Activated naive CD4-positive, alpha-beta T cell treated with anti-CD3 and anti-CD28 coated beads, Interleukin-2, amount 50 U/mL, for 24 hours (primary cell): Measurements from ENCODE around the gene PALD1.
A peak's percentile ranks its signal among the peaks of the same experiment; 100 is the strongest.
"Not testable (repeated sequence)": the region's sequence is repeated elsewhere in the genome, so short reads cannot be mapped to it uniquely, and the experiment has no call there.

Source experiments
- H3K27ac Mint-ChIP-seq: one replicate; pipeline ENCODE4 v1.8.0; 2021; ENCODE audit warnings: mild to moderate bottlenecking, mixed read lengths
- H3K27me3 Mint-ChIP-seq: one replicate; pipeline ENCODE4 v1.8.0; 2021; ENCODE audit warnings: mixed read lengths
- H3K36me3 Mint-ChIP-seq: one replicate; pipeline ENCODE4 v1.8.0; 2021; ENCODE audit warnings: mixed read lengths
- H3K4me1 Mint-ChIP-seq: one replicate; pipeline ENCODE4 v1.8.0; 2021; ENCODE audit warnings: mixed read lengths
- H3K4me3 Mint-ChIP-seq: one replicate; pipeline ENCODE4 v1.8.0; 2021; ENCODE audit warnings: mild to moderate bottlenecking, mixed read lengths
- H3K9me3 Mint-ChIP-seq: one replicate; pipeline ENCODE4 v1.8.0; 2021; ENCODE audit warnings: mixed read lengths

PALD1 gene

DNA sequence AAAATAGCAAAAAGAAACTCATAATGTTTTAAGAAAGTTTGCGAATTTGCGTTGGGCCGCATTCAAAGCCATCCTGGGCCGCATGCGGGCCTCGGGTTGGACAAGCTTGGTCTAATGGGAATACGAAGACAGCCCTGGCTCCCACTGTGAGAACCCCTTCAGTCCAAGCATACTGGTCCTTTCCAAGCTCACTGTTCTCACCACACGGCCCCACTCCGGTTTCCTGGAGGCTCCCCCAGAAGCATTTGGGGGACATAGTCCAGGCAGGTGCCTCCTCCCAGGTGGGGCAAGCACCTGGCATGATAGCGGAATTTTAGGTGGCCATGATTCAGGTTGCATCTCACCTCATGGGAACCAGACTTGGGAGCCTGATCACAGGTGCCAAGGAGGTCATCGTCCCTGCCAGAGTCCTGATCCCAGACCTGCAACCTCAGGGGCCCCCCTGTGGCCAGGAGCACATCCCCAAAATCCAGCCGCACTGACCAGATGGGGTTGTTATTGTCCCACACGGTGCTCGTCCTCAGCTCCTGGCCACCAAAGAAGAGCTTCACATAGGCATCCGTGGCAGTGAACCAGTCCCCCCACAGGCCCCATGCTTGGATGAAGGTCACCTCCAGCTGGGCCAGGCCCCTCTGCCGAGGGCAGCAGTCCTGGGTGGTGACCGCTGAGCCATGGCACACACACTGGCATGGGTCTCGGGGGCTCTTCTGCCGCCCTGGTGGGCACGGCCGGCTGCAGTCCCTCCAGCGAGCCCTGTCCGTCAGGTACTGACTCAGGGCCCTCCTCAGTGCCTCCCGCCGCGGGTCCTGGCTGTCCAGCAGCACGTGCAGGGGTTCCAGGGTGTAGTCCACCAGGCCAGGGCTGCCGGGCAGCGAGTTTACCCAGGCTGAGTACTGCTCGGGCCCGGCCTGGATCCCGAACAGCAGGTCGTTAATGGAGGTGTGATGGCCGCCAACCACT, 119.6 kb downstream of the PALD1 start:
- no peak overlapping the region for H3K27ac Mint-ChIP-seq
- H3K27me3 Mint-ChIP-seq: no peaks in the 10 kb centered on the region
- peaks cover 45% of the 10 kb centered on the region for H3K4me1 Mint-ChIP-seq
- peaks cover 15% of the 10 kb centered on the region for H3K36me3 Mint-ChIP-seq
- no peaks in the 10 kb centered on the region for H3K9me3 Mint-ChIP-seq
- H3K4me3 Mint-ChIP-seq: peak overlapping the region; percentile 57

DNA sequence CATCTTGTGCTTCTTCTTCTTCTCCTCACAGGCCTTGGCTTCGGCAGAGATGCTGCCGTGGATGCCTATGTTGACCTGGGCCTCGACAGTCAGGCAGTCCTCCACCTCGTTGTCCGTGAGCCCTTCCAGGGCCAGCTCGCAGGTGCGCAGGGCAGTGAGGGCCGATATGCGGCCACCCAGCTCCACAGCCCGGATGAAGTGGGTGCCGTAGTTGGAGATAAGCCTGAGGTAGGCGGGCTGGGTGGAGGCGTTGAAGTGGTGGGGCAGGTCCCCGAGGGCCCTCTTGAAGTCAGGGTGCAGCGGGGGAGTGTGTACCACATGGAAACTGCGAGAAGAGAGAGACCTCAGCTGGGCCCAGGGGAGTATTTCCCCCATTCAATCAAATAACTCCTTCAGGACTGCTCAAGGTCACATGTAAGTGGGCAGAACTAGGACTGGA, 120.3 kb downstream of the PALD1 start:
- Mint-ChIP-seq H3K9me3 (no peaks in the 10 kb centered on the region), H3K4me3 (peak overlapping the region; percentile 55), H3K27ac (no peak overlapping the region), H3K36me3 (peaks cover 15% of the 10 kb centered on the region), H3K4me1 (peaks cover 53% of the 10 kb centered on the region), H3K27me3 (no peaks in the 10 kb centered on the region)

DNA sequence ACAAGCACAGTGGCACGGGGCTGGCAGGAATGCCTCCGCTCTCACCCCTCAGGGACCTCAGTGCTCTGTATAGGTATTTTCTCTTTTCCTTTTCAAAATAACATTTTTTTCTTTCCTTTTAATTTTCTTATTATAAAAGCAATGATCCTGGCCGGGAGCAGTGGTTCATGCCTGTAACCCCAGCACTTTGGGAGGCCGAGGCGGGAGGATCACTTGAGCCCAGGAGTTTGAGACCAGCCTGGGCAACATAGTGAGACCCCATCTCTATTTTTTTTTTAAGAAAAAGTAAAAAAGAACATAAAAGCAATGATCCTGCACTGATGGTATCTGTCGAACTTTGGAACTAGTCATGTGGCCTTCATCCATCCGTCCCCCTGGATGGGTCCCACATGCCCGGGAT, 120.8 kb downstream of the PALD1 start:
- Mint-ChIP-seq H3K9me3 (no peaks in the 10 kb centered on the region), H3K4me3 (peak overlapping the region; percentile 68), H3K27me3 (no peaks in the 10 kb centered on the region), H3K27ac (no peak overlapping the region), H3K36me3 (peaks cover 15% of the 10 kb centered on the region), H3K4me1 (peaks cover 55% of the 10 kb centered on the region)

DNA sequence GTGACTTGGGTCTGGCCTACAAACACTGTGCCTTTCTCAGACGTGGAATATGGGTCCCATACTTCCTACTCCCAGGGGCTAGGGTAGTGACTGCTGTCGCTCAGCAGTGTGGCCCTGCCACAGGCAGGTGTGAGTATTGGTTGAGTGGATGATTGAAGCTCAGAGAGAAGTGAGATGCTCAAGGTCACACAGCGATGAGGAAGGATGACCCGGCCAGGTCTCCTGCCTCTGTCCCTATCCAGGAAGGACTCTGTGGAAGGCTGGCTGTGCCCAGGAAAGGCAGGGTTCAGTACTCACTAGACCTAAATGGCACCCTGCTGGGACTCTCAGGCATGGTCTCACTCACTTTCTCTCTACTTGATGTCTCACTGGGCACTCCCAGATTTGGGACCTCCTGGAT, 121.2 kb downstream of the PALD1 start:
- Mint-ChIP-seq H3K4me3 (peak overlapping the region; percentile 68), H3K9me3 (no peaks in the 10 kb centered on the region), H3K27me3 (no peaks in the 10 kb centered on the region), H3K36me3 (peaks cover 15% of the 10 kb centered on the region), H3K27ac (no peak overlapping the region), H3K4me1 (peaks cover 54% of the 10 kb centered on the region)

DNA sequence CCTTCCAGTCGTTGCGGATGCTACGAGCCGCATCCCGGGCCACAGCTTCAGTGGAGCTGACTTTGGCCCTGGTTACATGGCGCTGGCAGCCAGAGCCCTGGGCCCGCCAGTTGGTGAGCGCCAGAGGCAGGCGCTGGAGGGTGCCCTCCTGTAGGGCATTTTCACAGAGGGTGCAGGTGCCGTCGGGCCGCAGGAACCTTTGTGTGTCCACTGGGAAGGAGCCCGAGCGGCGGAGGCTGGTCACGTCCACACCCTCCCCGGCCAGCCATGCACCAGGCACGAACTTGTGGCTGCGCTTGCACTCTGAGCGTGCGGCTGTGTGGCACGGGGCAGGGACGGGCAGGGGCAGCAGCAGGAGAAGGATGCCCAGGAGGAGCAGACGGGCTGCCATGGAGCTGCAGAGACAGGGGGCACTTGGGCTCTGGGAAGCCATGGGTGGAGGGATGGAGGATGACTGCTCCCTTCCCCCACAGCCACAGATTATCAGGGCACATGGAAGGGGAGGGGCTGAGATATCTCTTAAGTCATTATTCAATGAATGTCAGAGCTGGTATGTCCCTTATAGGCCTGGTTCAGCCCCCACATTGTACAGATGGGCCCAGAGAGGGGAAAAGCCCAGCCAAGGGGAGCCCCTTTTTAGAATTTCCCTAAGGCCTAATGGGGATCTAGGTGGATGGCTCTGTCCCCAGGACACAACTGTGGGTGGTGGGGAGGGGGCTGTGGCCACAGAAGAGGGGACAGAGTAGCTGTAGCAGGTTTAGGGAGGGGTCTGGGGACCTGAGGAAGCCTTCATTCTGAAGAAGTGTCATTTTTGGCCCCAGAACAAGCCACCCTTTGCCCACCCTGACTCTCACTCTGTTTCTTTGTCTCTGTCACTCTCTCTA, 122.2 kb downstream of the PALD1 start:
- peak overlapping the region; percentile 63 for H3K4me3 Mint-ChIP-seq
- H3K27me3 Mint-ChIP-seq: no peaks in the 10 kb centered on the region
- H3K36me3 Mint-ChIP-seq: peaks cover 14% of the 10 kb centered on the region
- H3K27ac Mint-ChIP-seq: no peak overlapping the region
- H3K9me3 Mint-ChIP-seq: no peaks in the 10 kb centered on the region
- peaks cover 48% of the 10 kb centered on the region for H3K4me1 Mint-ChIP-seq

DNA sequence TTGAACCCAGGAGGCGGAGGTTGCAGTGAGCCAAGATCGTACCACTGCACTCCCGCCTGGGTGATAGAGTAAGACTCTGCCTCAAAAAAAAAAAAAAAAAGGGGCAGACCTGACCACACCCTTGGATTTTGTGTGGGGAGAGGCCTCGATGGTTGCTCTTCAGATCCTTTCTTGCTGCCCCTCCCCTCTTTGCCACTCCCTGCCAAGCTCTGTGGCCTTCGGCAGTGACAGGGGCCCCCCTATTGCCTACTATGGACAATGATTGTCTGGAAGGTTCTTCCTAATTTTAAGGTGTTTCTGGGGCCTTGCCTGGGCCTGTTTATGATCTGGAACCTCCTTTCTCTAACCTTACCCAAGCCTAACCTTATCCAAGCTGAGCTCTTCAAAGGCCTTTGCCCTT, 123.2 kb downstream of the PALD1 start:
- peak overlapping the region; percentile 88 for H3K4me3 Mint-ChIP-seq
- H3K27ac Mint-ChIP-seq: peak overlapping the region; percentile 65
- H3K9me3 Mint-ChIP-seq: no peaks in the 10 kb centered on the region
- peaks cover 47% of the 10 kb centered on the region for H3K4me1 Mint-ChIP-seq
- H3K36me3 Mint-ChIP-seq: peaks cover 14% of the 10 kb centered on the region
- no peaks in the 10 kb centered on the region for H3K27me3 Mint-ChIP-seq

DNA sequence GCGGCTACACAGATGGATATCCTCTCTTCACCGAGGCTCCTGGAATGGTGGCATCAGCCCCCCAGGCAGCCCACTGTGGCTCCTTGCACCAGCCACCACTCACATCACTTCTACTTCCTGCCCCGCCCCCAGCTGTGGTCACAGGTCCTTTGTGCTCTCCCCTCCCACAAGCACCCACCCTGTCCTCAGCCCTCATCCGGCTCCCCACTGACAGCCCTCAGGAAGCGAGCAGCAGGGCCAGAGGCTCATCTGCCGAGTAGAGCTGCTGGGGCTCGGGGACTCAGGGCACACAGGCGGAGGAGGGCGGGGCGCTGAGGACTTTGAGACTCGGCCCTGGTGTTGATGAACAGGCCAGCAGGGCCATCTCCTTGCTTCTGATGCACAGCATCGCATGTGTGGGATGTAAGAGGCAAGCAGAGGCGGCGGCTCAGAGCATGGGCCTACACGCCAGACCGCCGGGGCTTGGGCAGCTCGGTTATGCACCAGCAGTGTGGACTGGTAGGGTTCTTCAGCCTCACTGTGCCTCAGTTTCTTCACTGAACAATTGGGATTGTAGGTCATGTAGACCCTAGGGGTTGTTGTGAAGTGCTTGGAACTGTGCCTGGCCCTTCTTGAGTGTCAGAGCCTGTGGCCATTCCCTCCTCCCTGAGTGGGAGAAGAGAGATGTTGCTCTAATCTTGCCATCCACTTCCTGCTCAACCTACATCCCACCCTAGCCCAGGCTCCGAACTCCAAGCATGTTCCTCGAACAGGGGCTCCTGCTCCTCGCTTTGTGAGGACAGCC, 124.3 kb downstream of the PALD1 start, which contains the start of gene PRF1:
Gene PRF1 (minus strand): TSS at position 77 of the 784 bp plus-strand sequence. CDS start 1,839 bp downstream, outside the sequence.
- peak within 1 kb of the TSS; percentile 88 for H3K4me3 Mint-ChIP-seq
- H3K27ac Mint-ChIP-seq: peak within 1 kb of the TSS; percentile 93
- H3K36me3 Mint-ChIP-seq: peaks cover 6% of the 10 kb centered on the region
- no peaks in the 10 kb centered on the region for H3K27me3 Mint-ChIP-seq
- H3K4me1 Mint-ChIP-seq: peaks cover 53% of the 10 kb centered on the region
- H3K9me3 Mint-ChIP-seq: peaks cover 6% of the 10 kb centered on the region

DNA sequence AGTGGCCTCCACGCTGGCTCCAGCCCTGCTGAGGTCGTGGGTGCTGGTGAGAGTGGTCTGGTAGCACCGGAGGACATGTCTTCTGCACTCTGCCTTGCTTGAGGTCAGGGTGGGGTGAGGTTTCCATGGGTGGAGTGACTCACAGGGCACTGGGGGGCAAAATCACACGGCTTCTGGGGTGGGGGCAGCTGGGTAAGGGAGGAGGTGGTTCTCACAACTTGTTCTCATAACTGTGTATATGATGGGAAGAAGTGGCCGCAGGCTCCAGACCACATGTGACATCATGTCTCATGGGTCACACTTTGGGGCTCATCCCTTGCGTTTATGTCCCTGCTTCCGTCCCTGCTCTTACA, 124.9 kb downstream of the PALD1 start:
- H3K27me3 Mint-ChIP-seq: no peaks in the 10 kb centered on the region
- peak overlapping the region; percentile 88 for H3K4me3 Mint-ChIP-seq
- peaks cover 6% of the 10 kb centered on the region for H3K9me3 Mint-ChIP-seq
- peaks cover 5% of the 10 kb centered on the region for H3K36me3 Mint-ChIP-seq
- peaks cover 53% of the 10 kb centered on the region for H3K4me1 Mint-ChIP-seq
- H3K27ac Mint-ChIP-seq: peak overlapping the region; percentile 52

DNA sequence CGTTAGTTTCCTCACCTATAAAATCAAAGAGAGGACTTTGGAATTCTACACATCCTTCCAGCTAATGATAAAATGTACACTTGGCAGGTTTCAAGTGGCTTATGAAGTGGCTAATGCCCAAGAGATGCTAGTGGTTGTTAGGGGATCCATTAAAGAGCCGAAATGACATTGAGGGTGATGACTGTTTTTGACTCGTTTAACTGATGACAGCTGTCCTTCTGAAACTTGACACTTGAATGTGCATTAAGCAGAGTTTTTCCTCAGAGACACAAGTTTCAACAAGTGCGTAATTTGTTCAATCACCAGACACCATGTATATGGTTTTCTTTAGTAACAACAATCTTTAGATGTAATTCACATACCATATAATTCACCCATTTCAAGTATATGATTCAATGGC, 125.5 kb downstream of the PALD1 start:
- Mint-ChIP-seq H3K9me3 (peaks cover 6% of the 10 kb centered on the region), H3K4me1 (peaks cover 53% of the 10 kb centered on the region), H3K36me3 (peaks cover 2% of the 10 kb centered on the region), H3K4me3 (peak overlapping the region; percentile 88), H3K27me3 (no peaks in the 10 kb centered on the region), H3K27ac (no peak overlapping the region)

DNA sequence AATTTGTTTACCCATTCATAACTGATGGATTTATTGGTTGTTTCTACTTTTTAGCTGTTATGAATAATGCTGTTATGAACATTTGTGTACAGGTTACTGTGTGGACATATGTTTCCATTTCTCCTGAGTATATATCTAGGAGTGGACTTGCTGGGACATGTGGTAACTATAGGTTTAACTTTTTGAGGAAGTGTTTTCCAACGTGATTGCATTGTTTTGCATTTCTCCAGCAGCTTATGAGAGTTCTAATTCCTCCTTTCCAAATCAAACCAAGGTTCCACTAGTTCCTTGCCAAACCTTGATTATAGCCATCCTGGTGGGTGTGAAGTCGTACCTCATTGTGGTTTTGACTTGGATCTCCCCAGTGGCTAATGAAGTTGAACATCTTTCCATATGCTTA, 126.6 kb downstream of the PALD1 start:
- no peak overlapping the region for H3K4me3 Mint-ChIP-seq
- H3K36me3 Mint-ChIP-seq: peaks cover 2% of the 10 kb centered on the region
- peaks cover 6% of the 10 kb centered on the region for H3K9me3 Mint-ChIP-seq
- peaks cover 45% of the 10 kb centered on the region for H3K4me1 Mint-ChIP-seq
- H3K27ac Mint-ChIP-seq: no peak overlapping the region
- H3K27me3 Mint-ChIP-seq: no peaks in the 10 kb centered on the region

DNA sequence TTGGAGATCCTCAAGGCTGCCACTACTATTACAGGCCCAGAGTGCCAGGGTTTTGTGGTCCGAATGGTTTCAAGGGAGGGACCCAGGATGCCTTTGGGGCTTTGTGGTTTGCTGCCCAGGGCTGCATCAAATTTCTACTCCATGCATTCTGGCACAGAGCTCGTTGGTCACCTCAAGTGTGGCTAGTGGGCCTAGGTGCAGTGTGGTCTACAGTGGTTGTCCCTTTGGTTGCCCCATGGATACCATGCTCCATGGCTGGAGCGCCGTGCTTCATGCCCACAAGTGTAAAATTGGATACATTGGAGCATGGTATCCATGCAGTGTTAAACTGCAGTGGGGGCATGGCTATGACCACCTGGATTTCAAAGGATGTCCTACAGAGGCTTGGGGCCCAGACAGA, 129.4 kb downstream of the PALD1 start:
- H3K36me3 Mint-ChIP-seq: peaks cover 2% of the 10 kb centered on the region
- no peaks in the 10 kb centered on the region for H3K27me3 Mint-ChIP-seq
- H3K9me3 Mint-ChIP-seq: peaks cover 6% of the 10 kb centered on the region
- no peak overlapping the region for H3K27ac Mint-ChIP-seq
- H3K4me3 Mint-ChIP-seq: no peak overlapping the region
- H3K4me1 Mint-ChIP-seq: peaks cover 27% of the 10 kb centered on the region

DNA sequence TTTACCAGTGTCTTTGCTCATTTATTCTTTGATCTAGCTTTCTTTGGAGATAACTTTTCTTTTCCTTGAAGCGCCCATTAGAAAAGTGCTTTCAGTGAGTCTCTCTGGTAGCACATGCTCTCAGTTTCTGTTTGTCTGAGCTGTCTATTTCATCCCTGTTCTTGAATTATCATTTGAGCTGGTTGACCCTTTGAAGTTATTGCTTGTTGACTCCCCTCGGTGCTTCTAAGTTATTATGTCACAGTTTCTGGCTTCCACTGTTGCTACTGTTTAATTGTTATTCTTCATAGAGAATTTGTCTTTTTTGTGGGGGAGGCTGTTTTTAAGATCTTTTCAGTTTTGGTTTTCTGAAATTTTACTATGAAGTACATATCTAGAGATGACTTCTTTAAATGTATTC, 135.4 kb downstream of the PALD1 start:
- Mint-ChIP-seq H3K36me3 (no peaks in the 10 kb centered on the region), H3K4me3 (no peak overlapping the region), H3K9me3 (no peaks in the 10 kb centered on the region), H3K27me3 (no peaks in the 10 kb centered on the region), H3K4me1 (peaks cover 11% of the 10 kb centered on the region), H3K27ac (no peak overlapping the region)

DNA sequence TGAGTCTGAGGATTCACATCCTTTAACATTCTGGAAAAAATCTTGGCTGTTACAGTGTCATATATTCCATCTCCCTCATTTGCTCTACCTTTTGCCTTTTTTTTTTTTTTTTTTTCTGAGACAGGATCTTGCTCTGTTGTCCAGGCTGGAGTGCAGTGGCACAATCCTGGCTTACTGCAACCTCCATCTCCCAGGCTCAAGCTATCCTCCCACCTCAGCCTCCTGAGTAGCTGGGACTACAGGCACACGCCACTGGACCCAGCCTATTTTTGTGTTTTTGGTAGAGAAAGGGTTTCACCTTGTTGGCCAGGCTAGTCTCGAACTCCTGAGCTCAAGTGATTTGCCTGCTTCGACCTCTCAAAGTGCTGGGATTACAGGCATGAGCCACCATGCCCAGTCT, 135.8 kb downstream of the PALD1 start:
- not testable (repeated sequence) for H3K27me3 Mint-ChIP-seq, H3K27ac Mint-ChIP-seq, H3K4me3 Mint-ChIP-seq, H3K36me3 Mint-ChIP-seq, H3K9me3 Mint-ChIP-seq
- H3K4me1 Mint-ChIP-seq: peaks cover 11% of the 10 kb centered on the region

DNA sequence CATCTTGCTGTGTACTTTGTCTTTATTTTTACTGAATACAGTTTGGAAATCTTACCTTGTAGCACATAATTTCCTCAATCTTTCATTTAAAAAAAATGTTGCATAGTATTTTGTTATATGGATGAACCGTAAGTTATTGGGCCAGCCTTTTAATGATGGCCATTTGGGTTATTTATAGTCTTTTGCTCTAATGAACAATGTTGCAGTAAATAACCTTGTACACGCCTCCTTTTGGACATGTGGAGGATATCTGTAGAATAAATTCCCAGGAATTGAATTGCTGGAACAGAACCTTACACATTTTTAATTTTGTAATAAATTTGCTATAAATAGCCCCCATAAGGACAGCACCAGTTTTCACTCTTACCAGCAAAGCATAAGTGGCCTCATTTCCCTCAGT, 136.6 kb downstream of the PALD1 start:
- Mint-ChIP-seq H3K4me1 (peaks cover 11% of the 10 kb centered on the region), H3K9me3 (peaks cover 7% of the 10 kb centered on the region), H3K4me3 (no peak overlapping the region), H3K27ac (no peak overlapping the region), H3K27me3 (no peaks in the 10 kb centered on the region), H3K36me3 (peaks cover 4% of the 10 kb centered on the region)
